ENCODE data around the gene CKM. TPM values are rescaled to one million over a fixed set of nuclear protein-coding genes. Genes with fewer than 3 reads are reported as not detected.

The CKM gene
- total and polyA plus RNA-seq, 8 donors, result 0.23 to 4.9 (median 1.2) TPM; not detected in 5

DNA sequence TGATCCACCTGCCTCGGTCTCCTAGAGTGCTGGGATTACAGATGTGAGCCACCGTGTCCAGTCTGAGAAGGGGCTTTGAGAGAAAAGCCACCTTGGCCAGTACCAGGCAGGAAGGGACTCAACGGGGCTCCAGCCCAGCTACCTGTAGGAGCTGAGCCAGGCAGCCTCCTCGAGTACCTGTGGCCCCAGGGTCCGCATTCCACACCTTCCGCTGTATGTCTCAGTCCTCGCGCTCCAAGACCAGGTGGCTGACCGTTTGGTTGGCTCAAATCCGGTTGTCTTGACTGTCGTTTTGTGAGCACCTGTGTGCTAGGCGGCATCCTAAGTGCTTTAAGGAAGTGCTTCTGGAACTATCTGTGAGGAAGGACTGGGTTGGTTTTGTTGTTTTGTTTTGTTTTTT, 55.4 kb downstream of the CKM start:
- Histone ChIP-seq H3K27me3 (no peaks in the 10 kb centered on the region), H3K27ac (no peak overlapping the region), H3K36me3 (no peaks in the 10 kb centered on the region), H3K9me3 (no peaks in the 10 kb centered on the region), H3K4me1 (peaks cover 0 to under 1% (median 0%) of the 10 kb centered on the region in 3 donors), H3K4me3 (no peak overlapping the region)
- intact Hi-C loops (cut with DNase I), result no loop called here
- 86 to 91% methylated on average over 12 of the region's 12 CpGs for WGBS, 2 donors
- ATAC-seq (no peak), DNase-seq (no peak), FAIRE-seq (no peak)
- no peak for TF ChIP-seq CTCF (IDR thresholded peaks at IDR 0.05)

- Histone ChIP-seq H3K27ac (no peak overlapping the region), H3K4me1 (no peaks in the 10 kb centered on the region), H3K9me3 (no peaks in the 10 kb centered on the region), H3K4me3 (no peak overlapping the region), H3K36me3 (no peaks in the 10 kb centered on the region), H3K27me3 (no peaks in the 10 kb centered on the region)
- no peak for ATAC-seq
- DNase-seq, result no peak
- no peak for FAIRE-seq
- WGBS, 2 donors, result 89 to 91% methylated on average over 5 of the region's 5 CpGs
- intact Hi-C loops (cut with DNase I), result no loop called here
- TF ChIP-seq CTCF (IDR thresholded peaks at IDR 0.05), result no peak
Measured at GRCh38 chr19:45265375-45265774, 57.3 kb downstream of the CKM start.

DNA sequence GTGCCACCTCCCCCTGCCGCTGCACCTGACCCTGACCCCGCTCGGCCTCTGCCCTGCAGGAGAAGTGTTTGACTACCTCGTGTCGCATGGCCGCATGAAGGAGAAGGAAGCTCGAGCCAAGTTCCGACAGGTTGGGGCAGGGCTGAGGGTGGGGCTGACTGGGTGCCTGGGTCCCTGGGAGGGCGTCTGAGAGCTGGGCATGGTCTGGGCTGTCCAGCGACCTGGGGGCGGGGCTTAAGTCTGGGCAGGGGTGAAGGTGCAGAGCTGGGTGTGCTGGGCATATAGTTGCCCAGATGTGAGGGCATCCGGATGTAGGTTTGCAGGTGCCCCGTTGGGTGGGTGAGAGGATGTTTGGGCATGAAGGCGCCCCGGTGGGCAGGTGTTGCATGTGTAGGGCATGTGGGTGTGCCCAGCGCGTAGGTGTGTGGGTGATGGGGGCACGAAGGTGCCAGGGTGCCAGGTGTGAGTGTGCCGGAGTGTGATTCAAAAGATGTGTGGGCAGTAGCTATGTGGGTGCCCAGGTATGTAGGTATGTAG, 57.8 kb downstream of the CKM start:
- Histone ChIP-seq H3K27me3 (no peaks in the 10 kb centered on the region), H3K4me3 (no peak overlapping the region), H3K4me1 (no peaks in the 10 kb centered on the region), H3K9me3 (no peaks in the 10 kb centered on the region), H3K27ac (no peak overlapping the region), H3K36me3 (no peaks in the 10 kb centered on the region)
- DNase-seq (no peak), FAIRE-seq (no peak), ATAC-seq (no peak)
- intact Hi-C loops (cut with DNase I), result no loop called here
- 89% methylated on average over 19 of the region's 19 CpGs for WGBS, 2 donors
- TF ChIP-seq CTCF (IDR thresholded peaks at IDR 0.05), result no peak

- no peak for FAIRE-seq
- H3K36me3 ChIP-seq, result no peaks in the 10 kb centered on the region
- TF ChIP-seq CTCF (IDR thresholded peaks at IDR 0.05), result no peak
- no peak overlapping the region for H3K27ac ChIP-seq
- ATAC-seq, result no peak
- WGBS, 2 donors, result 93% methylated on average over 11 of the region's 11 CpGs
- no peaks in the 10 kb centered on the region for H3K9me3 ChIP-seq
- DNase-seq, result no peak
- H3K4me3 ChIP-seq, result no peak overlapping the region
- intact Hi-C loops (cut with DNase I), result no loop called here
- H3K27me3 ChIP-seq, result no peaks in the 10 kb centered on the region
- H3K4me1 ChIP-seq, result no peaks in the 10 kb centered on the region
Measured at GRCh38 chr19:45263013-45263412, 59.7 kb downstream of the CKM start.

DNA sequence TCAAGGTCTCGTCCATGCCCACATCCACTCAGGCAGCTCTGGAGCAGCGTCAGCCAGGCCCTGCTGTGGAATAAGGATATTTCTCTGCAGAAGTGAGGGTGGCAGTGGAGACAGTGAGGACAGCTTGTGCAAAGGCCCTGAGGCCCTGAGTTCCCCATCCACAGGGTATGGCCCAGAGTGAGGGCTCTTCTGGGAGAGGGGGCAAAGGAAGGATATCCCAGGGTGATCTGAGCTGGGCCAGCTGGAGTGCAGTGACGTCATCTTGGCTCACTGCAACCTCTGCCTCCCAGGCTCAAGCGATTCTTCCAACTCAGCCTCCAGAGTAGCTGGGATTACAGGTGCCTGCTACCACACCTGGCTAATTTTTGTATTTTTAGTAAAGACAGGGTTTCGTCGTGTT, 60.1 kb downstream of the CKM start:
- no peaks in the 10 kb centered on the region for H3K9me3 ChIP-seq
- H3K27ac ChIP-seq, result no peak overlapping the region
- FAIRE-seq, result no peak
- H3K4me1 ChIP-seq, result no peaks in the 10 kb centered on the region
- intact Hi-C loops (cut with DNase I), result no loop called here
- H3K27me3 ChIP-seq, result no peaks in the 10 kb centered on the region
- no peaks in the 10 kb centered on the region for H3K36me3 ChIP-seq
- WGBS, 2 donors, result 92 to 94% methylated on average over 6 of the region's 6 CpGs
- no peak for ATAC-seq
- no peak for DNase-seq
- TF ChIP-seq CTCF (IDR thresholded peaks at IDR 0.05), result no peak
- H3K4me3 ChIP-seq, result no peak overlapping the region

Measured in pancreas (tissue), 10 donors.